Measurements from ENCODE around the gene MITF.

GRCh38 chr3:69766638-69767037, 27.4 kb downstream of the MITF start:
- TF ChIP-seq EZH2 (IDR thresholded peaks at IDR 0.05): no peak
- TF ChIP-seq POLR2AphosphoS5 (IDR thresholded peaks at IDR 0.05; ENCODE audit: borderline replicate concordance, low read depth, low read length): no peak
